ENCODE measurements around the gene CH25H.

CH25H gene

GRCh38 chr10:89167915-89168314, 39.2 kb downstream of the CH25H start:
- H3K9ac ChIP-seq (ENCODE audit: insufficient read length), result no peak overlapping the region
- no peak for DNase-seq (ENCODE audit: low read depth, low spot score)
- no peaks in the 10 kb centered on the region for H3K36me3 ChIP-seq (ENCODE audit: insufficient read depth, low read length)
- no peaks in the 10 kb centered on the region for H3K9me3 ChIP-seq (ENCODE audit: low read depth, low read length)
- no peak for TF ChIP-seq EZH2 (IDR thresholded peaks at IDR 0.05)
- no peak for TF ChIP-seq POLR2AphosphoS5 (IDR thresholded peaks at IDR 0.05; ENCODE audit: borderline replicate concordance, low read depth, low read length)
- no peak for TF ChIP-seq FOXP2 (optimal IDR thresholded peaks at IDR 0.05; ENCODE audit: control extremely low read depth, extremely low read length, insufficient read depth)
- H3K27ac ChIP-seq, result no peak overlapping the region
- H3K4me3 ChIP-seq, result no peak overlapping the region

- no peaks in the 10 kb centered on the region for H3K9me3 ChIP-seq (ENCODE audit: low read depth, low read length)
- TF ChIP-seq FOXP2 (optimal IDR thresholded peaks at IDR 0.05; ENCODE audit: control extremely low read depth, extremely low read length, insufficient read depth), result no peak
- no peak for TF ChIP-seq POLR2AphosphoS5 (IDR thresholded peaks at IDR 0.05; ENCODE audit: borderline replicate concordance, low read depth, low read length)
- TF ChIP-seq EZH2 (IDR thresholded peaks at IDR 0.05), result no peak
- DNase-seq (ENCODE audit: low read depth, low spot score), result no peak
Observed at GRCh38 chr10:89165923-89166322, 41.2 kb downstream of the CH25H start.

GRCh38 chr10:89164920-89165319, 42.2 kb downstream of the CH25H start:
- Histone ChIP-seq H3K9me3 (ENCODE audit: low read depth, low read length) (no peaks in the 10 kb centered on the region), H3K27ac (no peak overlapping the region), H3K36me3 (ENCODE audit: insufficient read depth, low read length) (no peaks in the 10 kb centered on the region), H3K9ac (ENCODE audit: insufficient read length) (no peak overlapping the region), H3K4me3 (no peak overlapping the region)
- TF ChIP-seq EZH2 (IDR thresholded peaks at IDR 0.05) (no peak), FOXP2 (optimal IDR thresholded peaks at IDR 0.05; ENCODE audit: control extremely low read depth, extremely low read length, insufficient read depth) (no peak), POLR2AphosphoS5 (IDR thresholded peaks at IDR 0.05; ENCODE audit: borderline replicate concordance, low read depth, low read length) (no peak)
- DNase-seq (ENCODE audit: low read depth, low spot score), result no peak

More at GRCh38 chr10:89165923-89166322, 41.2 kb downstream of the CH25H start:
- H3K9ac ChIP-seq (ENCODE audit: insufficient read length), result no peak overlapping the region
- H3K27ac ChIP-seq, result no peak overlapping the region
- no peak overlapping the region for H3K4me3 ChIP-seq
- H3K36me3 ChIP-seq (ENCODE audit: insufficient read depth, low read length), result no peaks in the 10 kb centered on the region

GRCh38 chr10:89164080-89164479, 43.0 kb downstream of the CH25H start:
- Histone ChIP-seq H3K36me3 (ENCODE audit: insufficient read depth, low read length) (no peaks in the 10 kb centered on the region), H3K9ac (ENCODE audit: insufficient read length) (no peak overlapping the region), H3K4me3 (peak overlapping the region; percentile 60; the same call in 1 of the 2 replicates), H3K27ac (0 out of 2 replicates have a peak overlapping the region, but pooled peaks have one; percentile 25), H3K9me3 (ENCODE audit: low read depth, low read length) (no peaks in the 10 kb centered on the region)
- DNase-seq (ENCODE audit: low read depth, low spot score), result no peak
- TF ChIP-seq FOXP2 (optimal IDR thresholded peaks at IDR 0.05; ENCODE audit: control extremely low read depth, extremely low read length, insufficient read depth), result no peak
- TF ChIP-seq POLR2AphosphoS5 (IDR thresholded peaks at IDR 0.05; ENCODE audit: borderline replicate concordance, low read depth, low read length), result no peak

GRCh38 chr10:89163265-89163995, 43.7 kb downstream of the CH25H start:
- DNase-seq (ENCODE audit: low read depth, low spot score), result no peak

GRCh38 chr10:89162596-89162995, 44.5 kb downstream of the CH25H start:
- H3K36me3 ChIP-seq (ENCODE audit: insufficient read depth, low read length), result no peaks in the 10 kb centered on the region
- TF ChIP-seq EZH2 (IDR thresholded peaks at IDR 0.05) (no peak), POLR2AphosphoS5 (IDR thresholded peaks at IDR 0.05; ENCODE audit: borderline replicate concordance, low read depth, low read length) (no peak), FOXP2 (optimal IDR thresholded peaks at IDR 0.05; ENCODE audit: control extremely low read depth, extremely low read length, insufficient read depth) (no peak)
- H3K9ac ChIP-seq (ENCODE audit: insufficient read length), result no peak overlapping the region
- no peak for DNase-seq (ENCODE audit: low read depth, low spot score)
- H3K4me3 ChIP-seq, result no peak overlapping the region
- H3K27ac ChIP-seq, result peak overlapping the region; percentile 80
- H3K9me3 ChIP-seq (ENCODE audit: low read depth, low read length), result no peaks in the 10 kb centered on the region

More at GRCh38 chr10:89163265-89163995, 43.7 kb downstream of the CH25H start:
- peak overlapping the region; percentile 25; the same call in 1 of the 2 replicates for H3K27ac ChIP-seq
- H3K9ac ChIP-seq (ENCODE audit: insufficient read length), result no peak overlapping the region
- peak overlapping the region; percentile 60 for H3K4me3 ChIP-seq
- TF ChIP-seq FOXP2 (optimal IDR thresholded peaks at IDR 0.05; ENCODE audit: control extremely low read depth, extremely low read length, insufficient read depth), result peak; percentile 57
- TF ChIP-seq EZH2 (IDR thresholded peaks at IDR 0.05), result no peak
- no peaks in the 10 kb centered on the region for H3K9me3 ChIP-seq (ENCODE audit: low read depth, low read length)
- no peaks in the 10 kb centered on the region for H3K36me3 ChIP-seq (ENCODE audit: insufficient read depth, low read length)

- no peak for DNase-seq (ENCODE audit: low read depth, low spot score)
- TF ChIP-seq POLR2AphosphoS5 (IDR thresholded peaks at IDR 0.05; ENCODE audit: borderline replicate concordance, low read depth, low read length) (no peak), FOXP2 (optimal IDR thresholded peaks at IDR 0.05; ENCODE audit: control extremely low read depth, extremely low read length, insufficient read depth) (no peak), EZH2 (IDR thresholded peaks at IDR 0.05) (no peak)
- no peaks in the 10 kb centered on the region for H3K9me3 ChIP-seq (ENCODE audit: low read depth, low read length)
- H3K9ac ChIP-seq (ENCODE audit: insufficient read length), result no peak overlapping the region
- H3K4me3 ChIP-seq, result no peak overlapping the region
- H3K36me3 ChIP-seq (ENCODE audit: insufficient read depth, low read length), result no peaks in the 10 kb centered on the region
- no peak overlapping the region for H3K27ac ChIP-seq
Observed at GRCh38 chr10:89160339-89160738, 46.8 kb downstream of the CH25H start.

DNA sequence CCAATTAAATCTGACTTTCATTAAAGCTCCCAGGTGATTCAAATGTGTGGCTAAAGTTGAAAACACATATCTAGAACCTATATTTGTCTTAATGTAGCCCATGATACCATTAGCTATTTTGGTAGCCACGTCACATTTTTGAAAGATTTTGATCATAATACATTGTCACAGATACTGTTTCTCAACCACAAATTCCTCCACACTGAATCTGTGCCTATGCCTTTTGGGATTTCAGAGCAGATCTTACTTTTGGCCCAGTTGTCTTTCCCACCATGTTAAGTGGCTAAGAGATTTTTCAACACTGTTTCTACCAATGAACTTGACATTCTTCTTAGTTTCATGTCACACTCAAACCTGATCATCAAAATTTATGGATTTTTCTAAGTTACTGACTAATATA, 47.4 kb downstream of the CH25H start:
- DNase-seq (ENCODE audit: low read depth, low spot score), result no peak
- Histone ChIP-seq H3K27ac (no peak overlapping the region), H3K9me3 (ENCODE audit: low read depth, low read length) (no peaks in the 10 kb centered on the region), H3K36me3 (ENCODE audit: insufficient read depth, low read length) (no peaks in the 10 kb centered on the region), H3K9ac (ENCODE audit: insufficient read length) (no peak overlapping the region), H3K4me3 (no peak overlapping the region)
- TF ChIP-seq FOXP2 (optimal IDR thresholded peaks at IDR 0.05; ENCODE audit: control extremely low read depth, extremely low read length, insufficient read depth) (no peak), EZH2 (IDR thresholded peaks at IDR 0.05) (no peak), POLR2AphosphoS5 (IDR thresholded peaks at IDR 0.05; ENCODE audit: borderline replicate concordance, low read depth, low read length) (no peak)
